ENCODE results near the gene NEK11.
"Not testable (repeated sequence)": the region's sequence is repeated elsewhere in the genome, so short reads cannot be mapped to it uniquely, and the experiment has no call there.

NEK11 gene

GRCh38 chr3:131042271-131042985 lies 15.8 kb downstream of the NEK11 start:
- DNase-seq: peak; percentile 14
- ATAC-seq: not testable (repeated sequence)

GRCh38 chr3:131047582-131047981 lies 20.9 kb downstream of the NEK11 start:
- no peak for DNase-seq
- no peak for ATAC-seq

- DNase-seq (no peak), ATAC-seq (no peak)
These were observed 21.4 kb downstream of the NEK11 start for GRCh38 chr3:131048030-131048429.

GRCh38 chr3:131050001-131050400 lies 23.3 kb downstream of the NEK11 start:
- no peak for ATAC-seq
- no peak for DNase-seq

GRCh38 chr3:131053043-131053859 lies 26.6 kb downstream of the NEK11 start:
- no peak for DNase-seq

GRCh38 chr3:131067983-131068382 lies 41.3 kb downstream of the NEK11 start:
- no peak for DNase-seq
- no peak for ATAC-seq

More at GRCh38 chr3:131053043-131053859, 26.6 kb downstream of the NEK11 start:
- no peak for ATAC-seq

GRCh38 chr3:131072099-131072559 lies 45.5 kb downstream of the NEK11 start:
- DNase-seq: no peak

GRCh38 chr3:131072845-131073244 lies 46.2 kb downstream of the NEK11 start:
- ATAC-seq: no peak
- no peak for DNase-seq

More at GRCh38 chr3:131072099-131072559, 45.5 kb downstream of the NEK11 start:
- ATAC-seq: no peak

GRCh38 chr3:131075632-131076328 lies 49.1 kb downstream of the NEK11 start:
- ATAC-seq: no peak
- DNase-seq: no peak

GRCh38 chr3:131077904-131078303 lies 51.2 kb downstream of the NEK11 start:
- no peak for ATAC-seq

GRCh38 chr3:131079086-131079485 lies 52.4 kb downstream of the NEK11 start:
- ATAC-seq (no peak), DNase-seq (no peak)

More at GRCh38 chr3:131077904-131078303, 51.2 kb downstream of the NEK11 start:
- DNase-seq: no peak

- DNase-seq: no peak
- no peak for ATAC-seq
These were observed 54.5 kb downstream of the NEK11 start for GRCh38 chr3:131081224-131081623.

GRCh38 chr3:131082246-131082645 lies 55.6 kb downstream of the NEK11 start:
- DNase-seq (no peak), ATAC-seq (no peak)

- ATAC-seq: no peak
- no peak for DNase-seq
These were observed 56.5 kb downstream of the NEK11 start for GRCh38 chr3:131082871-131083863.

- DNase-seq: no peak
- no peak for ATAC-seq
These were observed 65.1 kb downstream of the NEK11 start for GRCh38 chr3:131091768-131092167.

GRCh38 chr3:131107637-131108433 lies 81.2 kb downstream of the NEK11 start:
- DNase-seq (no peak), ATAC-seq (no peak)

GRCh38 chr3:131109156-131109555 lies 82.5 kb downstream of the NEK11 start:
- DNase-seq (no peak), ATAC-seq (no peak)

- ATAC-seq (no peak), DNase-seq (no peak)
These were observed 83.4 kb downstream of the NEK11 start for GRCh38 chr3:131110087-131110486.

GRCh38 chr3:131114256-131114655 lies 87.6 kb downstream of the NEK11 start:
- DNase-seq: no peak
- no peak for ATAC-seq

- ATAC-seq (no peak), DNase-seq (no peak)
These were observed 99.0 kb downstream of the NEK11 start for GRCh38 chr3:131125684-131126083.

- no peak for ATAC-seq
- DNase-seq: no peak
These were observed 114.2 kb downstream of the NEK11 start for GRCh38 chr3:131140891-131141290.

All from stimulated activated naive CD8-positive, alpha-beta T cell treated with anti-CD3 and anti-CD28 coated beads, Interleukin-15, Interleukin-2, amounts not matched to agents 100 U/mL and 50 U/mL, for 24 hours (primary cell).